GM19463 (cell line): Measurements from ENCODE around the gene VN1R4.
"Not testable (repeated sequence)": the region's sequence is repeated elsewhere in the genome, so short reads cannot be mapped to it uniquely, and the experiment has no call there.

Experiments
- ATAC-seq: cut with Tn5 transposase; IDR thresholded peaks from one replicate; pipeline ENCODE4 v1.9.1; 2021; ENCODE audit warnings: mild to moderate bottlenecking, moderate library complexity; ENCODE audit not compliant: unreplicated experiment

VN1R4 gene

GRCh38 chr19:53267623-53268022 lies at the start of gene VN1R4:
Gene VN1R4 (minus strand): TSS chr19:53267723. CDS start chr19:53267665, 58 bp downstream.
- not testable (repeated sequence) for ATAC-seq

- ATAC-seq, result no peak
Measured at GRCh38 chr19:53311897-53312296, 44.4 kb upstream of the VN1R4 start.

GRCh38 chr19:53311044-53311443 lies 43.5 kb upstream of the VN1R4 start:
- no peak for ATAC-seq

- no peak for ATAC-seq
Measured at GRCh38 chr19:53308339-53308811, 40.9 kb upstream of the VN1R4 start.

GRCh38 chr19:53301341-53301740 lies 33.8 kb upstream of the VN1R4 start:
- ATAC-seq, result not testable (repeated sequence)

- ATAC-seq, result no peak
Measured at GRCh38 chr19:53294786-53295441, 27.4 kb upstream of the VN1R4 start.

GRCh38 chr19:53290758-53291549 lies 23.4 kb upstream of the VN1R4 start:
- ATAC-seq, result no peak

- no peak for ATAC-seq
Measured at GRCh38 chr19:53285087-53285486, 17.6 kb upstream of the VN1R4 start.

GRCh38 chr19:53281947-53282346 lies 14.4 kb upstream of the VN1R4 start:
- ATAC-seq, result not testable (repeated sequence)

- no peak for ATAC-seq
Measured at GRCh38 chr19:53275480-53275879, 8.0 kb upstream of the VN1R4 start.

- ATAC-seq, result no peak
Measured at GRCh38 chr19:53272044-53272443, 4.5 kb upstream of the VN1R4 start.

GRCh38 chr19:53269861-53270260 lies 2.3 kb upstream of the VN1R4 start:
- not testable (repeated sequence) for ATAC-seq

- ATAC-seq, result not testable (repeated sequence)
Measured at GRCh38 chr19:53257715-53258342, 9.7 kb downstream of the VN1R4 start, which contains the start of gene VN1R2. Gene VN1R2 (plus strand): TSS chr19:53258292. CDS start chr19:53258376, 84 bp downstream.

- no peak for ATAC-seq
Measured at GRCh38 chr19:53254411-53255341, 12.8 kb downstream of the VN1R4 start, which contains the start of gene ZNF677. Gene ZNF677 (minus strand): TSS chr19:53254873. CDS start chr19:53251550, 3,323 bp downstream.

- no peak for ATAC-seq
Measured at GRCh38 chr19:53246498-53246897, 21.0 kb downstream of the VN1R4 start.

GRCh38 chr19:53237114-53237777 lies 30.3 kb downstream of the VN1R4 start:
- ATAC-seq, result no peak

GRCh38 chr19:53224606-53225005 lies 42.9 kb downstream of the VN1R4 start:
- no peak for ATAC-seq

- ATAC-seq, result not testable (repeated sequence)
Measured at GRCh38 chr19:53222716-53223115, 44.8 kb downstream of the VN1R4 start.
